HEK293 (cell line): Measurements from ENCODE around the gene HSD17B12.

Experiments used
- AEBP2 ChIP-seq: fragments of 450-650 bp; formaldehyde crosslinking; IDR thresholded peaks from 2 replicates; pipeline ENCODE4 v1.5.1; 2016; ENCODE audit warnings: missing biosample characterization, missing genetic modification characterization, borderline replicate concordance
- ATF2 ChIP-seq: fragments of 450-650 bp; formaldehyde crosslinking; IDR thresholded peaks from 2 replicates; pipeline ENCODE4 v1.5.1; 2016; ENCODE audit warnings: missing biosample characterization, missing genetic modification characterization, low read depth
- CTCF ChIP-seq: fragments of 450-650 bp; formaldehyde crosslinking; IDR thresholded peaks from 2 replicates; pipeline ENCODE4 v1.5.1; 2016; ENCODE audit warnings: missing biosample characterization, missing genetic modification characterization
- HOXC10 ChIP-seq: sonication (generic); formaldehyde crosslinking; IDR thresholded peaks from 2 replicates; pipeline ENCODE4 v1.8.1; 2023; ENCODE audit warnings: mild to moderate bottlenecking, missing genetic modification reagents
- IKZF3 ChIP-seq: fragments of 450-650 bp; IDR thresholded peaks from 2 replicates; pipeline ENCODE4 v1.5.0; 2018; ENCODE audit warnings: missing biosample characterization, mild to moderate bottlenecking, missing genetic modification characterization, moderate library complexity
- KLF1 ChIP-seq: fragments of 450-650 bp; formaldehyde crosslinking; IDR thresholded peaks from 2 replicates; pipeline ENCODE4 v1.5.1; 2016; ENCODE audit warnings: missing biosample characterization, missing genetic modification characterization
- MYNN ChIP-seq: fragments of 450-650 bp; formaldehyde crosslinking; IDR thresholded peaks from 2 replicates; pipeline ENCODE4 v1.5.1; 2016; ENCODE audit warnings: missing biosample characterization, missing genetic modification characterization, borderline replicate concordance
- MZF1 ChIP-seq: fragments of 450-650 bp; formaldehyde crosslinking; IDR thresholded peaks from 2 replicates; pipeline ENCODE4 v1.5.1; 2017; ENCODE audit warnings: missing biosample characterization, missing genetic modification characterization, borderline replicate concordance
- OSR2 ChIP-seq: fragments of 450-650 bp; formaldehyde crosslinking; IDR thresholded peaks from 2 replicates; pipeline ENCODE4 v1.5.1; 2016; ENCODE audit warnings: missing biosample characterization, missing genetic modification characterization
- RBAK ChIP-seq: fragments of 450-650 bp; formaldehyde crosslinking; IDR thresholded peaks from 2 replicates; pipeline ENCODE4 v1.5.1; 2016; ENCODE audit warnings: missing biosample characterization, missing genetic modification characterization
- SALL2 ChIP-seq: fragments of 450-650 bp; formaldehyde crosslinking; IDR thresholded peaks from 2 replicates; pipeline ENCODE4 v1.5.0; 2017; ENCODE audit warnings: missing biosample characterization, mild to moderate bottlenecking, missing genetic modification characterization, borderline replicate concordance
- ZBTB11 ChIP-seq: fragments of 450-650 bp; formaldehyde crosslinking; conservative IDR thresholded peaks from 2 replicates; pipeline ENCODE4 v1.5.1; 2016; ENCODE audit warnings: low read depth, missing biosample characterization, missing genetic modification characterization
- ZBTB49 ChIP-seq: fragments of 450-650 bp; formaldehyde crosslinking; IDR thresholded peaks from 2 replicates; pipeline ENCODE4 v1.5.1; 2016; ENCODE audit warnings: missing biosample characterization, missing genetic modification characterization, low read depth
- ZFHX2 ChIP-seq: fragments of 450-650 bp; formaldehyde crosslinking; conservative IDR thresholded peaks from 2 replicates; pipeline ENCODE4 v1.5.1; 2016; ENCODE audit warnings: missing biosample characterization, missing genetic modification characterization
- ZNF121 ChIP-seq: fragments of 450-650 bp; formaldehyde crosslinking; IDR thresholded peaks from 2 replicates; pipeline ENCODE4 v1.5.1; 2016; ENCODE audit warnings: missing biosample characterization, missing genetic modification characterization
- ZNF169 ChIP-seq: fragments of 450-650 bp; formaldehyde crosslinking; IDR thresholded peaks from 2 replicates; pipeline ENCODE4 v1.5.1; 2016; ENCODE audit warnings: missing biosample characterization, missing genetic modification characterization
- ZNF266 ChIP-seq: fragments of 450-650 bp; formaldehyde crosslinking; IDR thresholded peaks from 2 replicates; pipeline ENCODE4 v1.5.1; 2016; ENCODE audit warnings: missing biosample characterization, missing genetic modification characterization, low read depth
- ZNF280D ChIP-seq: fragments of 450-650 bp; formaldehyde crosslinking; IDR thresholded peaks from 2 replicates; pipeline ENCODE4 v1.5.1; 2016; ENCODE audit warnings: missing biosample characterization, missing genetic modification characterization
- ZNF48 ChIP-seq: fragments of 450-650 bp; formaldehyde crosslinking; IDR thresholded peaks from 2 replicates; pipeline ENCODE4 v1.5.1; 2016; ENCODE audit warnings: missing biosample characterization, missing genetic modification characterization
- ZNF544 ChIP-seq: fragments of 450-650 bp; formaldehyde crosslinking; IDR thresholded peaks from 2 replicates; pipeline ENCODE4 v1.5.0; 2017; ENCODE audit warnings: missing biosample characterization, missing genetic modification characterization
- ZNF639 ChIP-seq: fragments of 450-650 bp; formaldehyde crosslinking; IDR thresholded peaks from 2 replicates; pipeline ENCODE4 v1.5.1; 2016; ENCODE audit warnings: missing biosample characterization, missing genetic modification characterization
- ZNF830 ChIP-seq: fragments of 450-650 bp; IDR thresholded peaks from 2 replicates; pipeline ENCODE4 v1.5.0; 2018; ENCODE audit warnings: missing biosample characterization, missing genetic modification characterization, low read depth, mild to moderate bottlenecking, moderate library complexity
- ZNF843 ChIP-seq: fragments of 450-650 bp; formaldehyde crosslinking; IDR thresholded peaks from 2 replicates; pipeline ENCODE4 v1.5.1; 2016; ENCODE audit warnings: missing biosample characterization, missing genetic modification characterization
- ZSCAN30 ChIP-seq: fragments of 450-650 bp; IDR thresholded peaks from 2 replicates; pipeline ENCODE4 v1.5.1; 2018; ENCODE audit warnings: missing biosample characterization, mild to moderate bottlenecking, missing genetic modification characterization, moderate library complexity

Gene HSD17B12

GRCh38 chr11:43880640-43881159 lies 200.2 kb downstream of the HSD17B12 start, which contains the start of gene ALKBH3 (continued):
- TF ChIP-seq MYNN (tag by site-specific recombination) (no peak), MZF1 (tag by site-specific recombination) (peak; percentile 82), ZNF830 (tag by site-specific recombination) (no peak), CTCF (tag by site-specific recombination) (peak; percentile 37; the same call in 1 of the 2 replicates), ZNF843 (tag by site-specific recombination) (peak; percentile 57; the same call in 1 of the 2 replicates), ATF2 (no peak), ZNF544 (tag by site-specific recombination) (no peak), ZBTB11 (tag by site-specific recombination) (peak; percentile 100), SALL2 (tag by site-specific recombination) (peak; percentile 96), ZNF48 (no peak), ZFHX2 (0 out of 2 replicates have a peak, but pooled peaks have one; percentile 9), RBAK (tag by site-specific recombination) (no peak), ZNF169 (no peak), IKZF3 (tag by site-specific recombination) (no peak), ZNF121 (tag by site-specific recombination) (no peak), ZBTB49 (tag by site-specific recombination) (no peak), ZNF266 (tag by site-specific recombination) (no peak), AEBP2 (tag by site-specific recombination) (0 out of 2 replicates have a peak, but pooled peaks have one; percentile 37), HOXC10 (CRISPR knock-in tag) (no peak), KLF1 (tag by site-specific recombination) (peak; percentile 25; the same call in 1 of the 2 replicates), ZSCAN30 (tag by site-specific recombination) (peak; percentile 71), OSR2 (tag by site-specific recombination) (no peak), ZNF639 (tag by site-specific recombination) (peak; percentile 93), ZNF280D (tag by site-specific recombination) (0 out of 2 replicates have a peak, but pooled peaks have one; percentile 54)
